Liver (tissue), 10 donors: ENCODE measurements around the gene MAL. TPM values are rescaled to one million over a fixed set of nuclear protein-coding genes. Genes with fewer than 3 reads are reported as not detected.

Source experiments
- DNase-seq: peaks from one replicate; pipeline ENCODE4 v3.0.0-alpha.2; 2017; ENCODE audit warnings: low spot score
- H3K27ac ChIP-seq, 2 donors: one replicate each; pipeline ENCODE4 v1.7.0; 2013; ENCODE audit warnings: inconsistent platforms in 2 of 2, low read length in 2 of 2, control low read depth in 1 of 2, low read depth in 1 of 2, mild to moderate bottlenecking in 1 of 2
- H3K27me3 ChIP-seq, 4 donors: one replicate each; pipeline versions ENCODE4 v1.6.1 to v1.7.0; 2013; ENCODE audit warnings: low read length in 3 of 4, inconsistent platforms in 1 of 4, mild to moderate bottlenecking in 1 of 4, moderate library complexity in 1 of 4; ENCODE audit not compliant: control insufficient read depth in 4 of 4, insufficient read depth in 4 of 4
- H3K36me3 ChIP-seq, 4 donors: one replicate each; pipeline versions ENCODE4 v1.6.1 to v1.7.0; 2013; ENCODE audit warnings: low read length in 3 of 4, mild to moderate bottlenecking in 3 of 4, low read depth in 1 of 4, moderate library complexity in 1 of 4; ENCODE audit not compliant: control insufficient read depth in 4 of 4, insufficient read depth in 3 of 4
- H3K4me1 ChIP-seq, 4 donors: one replicate each; pipeline versions ENCODE4 v1.6.1 to v1.7.0; 2013; ENCODE audit warnings: low read length in 3 of 4, mild to moderate bottlenecking in 3 of 4, moderate library complexity in 1 of 4; ENCODE audit not compliant: control insufficient read depth in 4 of 4, insufficient read depth in 4 of 4
- H3K4me3 ChIP-seq, 3 donors: one replicate each; pipeline versions ENCODE4 v1.6.1 to v1.7.0; 2013; ENCODE audit warnings: low read length in 3 of 3, control low read depth in 1 of 3, low read depth in 1 of 3, mild to moderate bottlenecking in 1 of 3
- H3K9ac ChIP-seq, 2 donors: one replicate each; pipeline ENCODE4 v1.7.0; 2013; ENCODE audit warnings: low read length in 2 of 2, mild to moderate bottlenecking in 2 of 2, moderate library complexity in 2 of 2, control low read depth in 1 of 2, low read depth in 1 of 2
- H3K9me3 ChIP-seq, 4 donors: one replicate each; pipeline versions ENCODE4 v1.6.1 to v1.7.0; 2013; ENCODE audit warnings: low read length in 3 of 4; ENCODE audit not compliant: control insufficient read depth in 4 of 4
- ATF3 ChIP-seq: IDR thresholded peaks from 2 replicates; pipeline ENCODE4 v1.6.1; 2016; ENCODE audit warnings: antibody characterized with exemption
- EGR1 ChIP-seq, 2 donors: IDR thresholded peaks; 2 replicates each; pipeline ENCODE4 v1.6.1; 2016 to 2018; ENCODE audit warnings: antibody characterized with exemption in 2 of 2, low read depth in 2 of 2
- FOXA1 ChIP-seq: IDR thresholded peaks from 2 replicates; pipeline ENCODE4 v1.6.1; 2016; ENCODE audit warnings: antibody characterized with exemption
- FOXA2 ChIP-seq: IDR thresholded peaks from 2 replicates; pipeline ENCODE4 v1.6.1; 2016; ENCODE audit warnings: antibody characterized with exemption
- HNF4A ChIP-seq, 2 donors: conservative IDR thresholded peaks; 2 replicates each; pipeline ENCODE4 v1.6.1; 2016; ENCODE audit warnings: antibody characterized with exemption in 2 of 2, mild to moderate bottlenecking in 2 of 2
- HNF4G ChIP-seq: IDR thresholded peaks from 2 replicates; pipeline ENCODE4 v1.6.1; 2016; ENCODE audit warnings: antibody characterized with exemption
- NR2F2 ChIP-seq: IDR thresholded peaks from 2 replicates; pipeline ENCODE4 v1.6.1; 2016; ENCODE audit warnings: antibody characterized with exemption
- RXRA ChIP-seq, 2 donors: IDR thresholded peaks; 2 replicates each; pipeline ENCODE4 v1.6.1; 2017 to 2018; ENCODE audit warnings: antibody characterized with exemption in 2 of 2, mild to moderate bottlenecking in 1 of 2
- SP1 ChIP-seq: IDR thresholded peaks from 2 replicates; pipeline ENCODE4 v1.6.1; 2018; ENCODE audit warnings: antibody characterized with exemption, mild to moderate bottlenecking
- YY1 ChIP-seq: IDR thresholded peaks from 2 replicates; pipeline ENCODE4 v1.6.1; 2016; ENCODE audit warnings: antibody characterized with exemption, mild to moderate bottlenecking
- WGBS: extraction: QIAGEN DNeasy Blood & Tissue Kit; methylation state at CpG from one replicate; pipeline ENCODE4 v1.1.7; 2013; 5-methylcytosine and 5-hydroxymethylcytosine counted together
- polyA plus RNA-seq, 2 donors: library from polyadenylated mRNA; stranded (reverse) in 1 of 2; unstranded in 1 of 2; fragments of 200-250 nt in 1 of 2; fragments of >200 nt in 1 of 2; fragmentation: Nextera tagmentation in 1 of 2; extraction: Ambion mirVana in 1 of 2; gene quantifications; one replicate each; pipeline versions ENCODE4 v1.2.1 to v1.2.3, GENCODE V29; 2013 to 2015
- small RNA-seq: library from RNA; depleted of rRNA; stranded (forward); fragments of <200 nt; gene quantifications from one replicate; pipeline ENCODE3, GENCODE V24; 2014
- total RNA-seq, 2 donors: library from RNA; depleted of rRNA; stranded (reverse); fragments of >200 nt; gene quantifications; one replicate each; pipeline ENCODE4 v1.2.3, GENCODE V29; 2014
- TF ChIP-seq, protein P1 (sequence below): IDR thresholded peaks from 2 replicates; pipeline ENCODE4 v1.6.1; 2016; ENCODE audit warnings: antibody characterized with exemption, mild to moderate bottlenecking
- TF ChIP-seq, protein P2 (sequence below): IDR thresholded peaks from 2 replicates; pipeline ENCODE4 v1.6.1; 2016; ENCODE audit warnings: antibody characterized with exemption
- donor health status: healthy.
- donor health status: healthy.
- donor health status: healthy.
- donor health status: healthy.
- donor health status: healthy.

MAL gene
- total and polyA plus RNA-seq, 4 donors = 0.51 TPM; not detected in 3

GRCh38 chr2:95099910-95100309 lies 74.4 kb downstream of the MAL start:
- 97% methylated on average over 2 of the region's 2 CpGs for WGBS
- no peak overlapping the region for H3K27ac ChIP-seq
- H3K36me3 ChIP-seq = peaks cover 9 to 55% (median 48%) of the 10 kb centered on the region in 4 donors
- H3K4me1 ChIP-seq = no peaks in the 10 kb centered on the region
- H3K27me3 ChIP-seq = no peaks in the 10 kb centered on the region
- no peak overlapping the region for H3K4me3 ChIP-seq
- no peaks in the 10 kb centered on the region for H3K9me3 ChIP-seq
- no peak for DNase-seq
- TF ChIP-seq FOXA2 (no peak), NR2F2 (no peak), HNF4A (conservative IDR thresholded peaks at IDR 0.05) (no peak), RXRA (IDR thresholded peaks at IDR 0.05) (no peak), ATF3 (no peak), HNF4G (no peak), SP1 (no peak), EGR1 (IDR thresholded peaks at IDR 0.05; ENCODE audit: low read depth in 2 of 2) (no peak), YY1 (no peak), FOXA1 (no peak)
- TF ChIP-seq, protein P1, sequence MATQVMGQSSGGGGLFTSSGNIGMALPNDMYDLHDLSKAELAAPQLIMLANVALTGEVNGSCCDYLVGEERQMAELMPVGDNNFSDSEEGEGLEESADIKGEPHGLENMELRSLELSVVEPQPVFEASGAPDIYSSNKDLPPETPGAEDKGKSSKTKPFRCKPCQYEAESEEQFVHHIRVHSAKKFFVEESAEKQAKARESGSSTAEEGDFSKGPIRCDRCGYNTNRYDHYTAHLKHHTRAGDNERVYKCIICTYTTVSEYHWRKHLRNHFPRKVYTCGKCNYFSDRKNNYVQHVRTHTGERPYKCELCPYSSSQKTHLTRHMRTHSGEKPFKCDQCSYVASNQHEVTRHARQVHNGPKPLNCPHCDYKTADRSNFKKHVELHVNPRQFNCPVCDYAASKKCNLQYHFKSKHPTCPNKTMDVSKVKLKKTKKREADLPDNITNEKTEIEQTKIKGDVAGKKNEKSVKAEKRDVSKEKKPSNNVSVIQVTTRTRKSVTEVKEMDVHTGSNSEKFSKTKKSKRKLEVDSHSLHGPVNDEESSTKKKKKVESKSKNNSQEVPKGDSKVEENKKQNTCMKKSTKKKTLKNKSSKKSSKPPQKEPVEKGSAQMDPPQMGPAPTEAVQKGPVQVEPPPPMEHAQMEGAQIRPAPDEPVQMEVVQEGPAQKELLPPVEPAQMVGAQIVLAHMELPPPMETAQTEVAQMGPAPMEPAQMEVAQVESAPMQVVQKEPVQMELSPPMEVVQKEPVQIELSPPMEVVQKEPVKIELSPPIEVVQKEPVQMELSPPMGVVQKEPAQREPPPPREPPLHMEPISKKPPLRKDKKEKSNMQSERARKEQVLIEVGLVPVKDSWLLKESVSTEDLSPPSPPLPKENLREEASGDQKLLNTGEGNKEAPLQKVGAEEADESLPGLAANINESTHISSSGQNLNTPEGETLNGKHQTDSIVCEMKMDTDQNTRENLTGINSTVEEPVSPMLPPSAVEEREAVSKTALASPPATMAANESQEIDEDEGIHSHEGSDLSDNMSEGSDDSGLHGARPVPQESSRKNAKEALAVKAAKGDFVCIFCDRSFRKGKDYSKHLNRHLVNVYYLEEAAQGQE = no peak
- TF ChIP-seq, protein P2, sequence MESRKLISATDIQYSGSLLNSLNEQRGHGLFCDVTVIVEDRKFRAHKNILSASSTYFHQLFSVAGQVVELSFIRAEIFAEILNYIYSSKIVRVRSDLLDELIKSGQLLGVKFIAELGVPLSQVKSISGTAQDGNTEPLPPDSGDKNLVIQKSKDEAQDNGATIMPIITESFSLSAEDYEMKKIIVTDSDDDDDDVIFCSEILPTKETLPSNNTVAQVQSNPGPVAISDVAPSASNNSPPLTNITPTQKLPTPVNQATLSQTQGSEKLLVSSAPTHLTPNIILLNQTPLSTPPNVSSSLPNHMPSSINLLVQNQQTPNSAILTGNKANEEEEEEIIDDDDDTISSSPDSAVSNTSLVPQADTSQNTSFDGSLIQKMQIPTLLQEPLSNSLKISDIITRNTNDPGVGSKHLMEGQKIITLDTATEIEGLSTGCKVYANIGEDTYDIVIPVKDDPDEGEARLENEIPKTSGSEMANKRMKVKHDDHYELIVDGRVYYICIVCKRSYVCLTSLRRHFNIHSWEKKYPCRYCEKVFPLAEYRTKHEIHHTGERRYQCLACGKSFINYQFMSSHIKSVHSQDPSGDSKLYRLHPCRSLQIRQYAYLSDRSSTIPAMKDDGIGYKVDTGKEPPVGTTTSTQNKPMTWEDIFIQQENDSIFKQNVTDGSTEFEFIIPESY = no peak
- no peak overlapping the region for H3K9ac ChIP-seq

Small RNA genes lying within 50 kb of the gene (small RNA-seq; reads per million reads assigned to genes)
- 0.13 reads per million for gene RN7SL575P

Other genes with a start within 250 kb of the MAL start
- gene TEKT4, start 154.3 kb upstream of the MAL start, total RNA-seq = not detected
- not detected for gene TEKT4, start 154.3 kb upstream of the MAL start, polyA plus RNA-seq
- gene MRPS5, start 96.1 kb downstream of the MAL start, total RNA-seq = 10 to 100 TPM; 21.7 to 64.0 TPM
- 10 to 100 TPM; 50.0 to 72.9 TPM for gene MRPS5, start 96.1 kb downstream of the MAL start, polyA plus RNA-seq
- gene ZNF514, start 134.1 kb downstream of the MAL start, total RNA-seq = 1 to 10 TPM; 4.2 to 6.2 TPM
- 1 to 10 TPM; 1.7 to 3.3 TPM for gene ZNF514, start 134.1 kb downstream of the MAL start, polyA plus RNA-seq
- gene ZNF2, start 140.1 kb downstream of the MAL start, total RNA-seq = 1 to 10 TPM; 2.5 to 3.0 TPM
- gene ZNF2, start 140.1 kb downstream of the MAL start, polyA plus RNA-seq = 1 to 10 TPM; 1.0 to 1.2 TPM
- 1 to 10 TPM; 1.3 to 2.2 TPM for gene ZNF892, start 181.8 kb downstream of the MAL start, total RNA-seq
- under 1 TPM in 1 of 2 donors, not detected in 1; 0.17 TPM for gene ZNF892, start 181.8 kb downstream of the MAL start, polyA plus RNA-seq
- 1 to 10 TPM in 1 of 2 donors, under 1 TPM in 1; 0.19 to 1.1 TPM for gene PROM2, start 248.7 kb downstream of the MAL start, total RNA-seq
- under 1 TPM; 0.11 to 0.30 TPM for gene PROM2, start 248.7 kb downstream of the MAL start, polyA plus RNA-seq